CD14-positive monocyte (primary cell): Measurements from ENCODE around the gene OSGEP. TPM values are rescaled to one million over a fixed set of nuclear protein-coding genes. Genes with fewer than 3 reads are reported as not detected.

Experiments
- DNase-seq, 3 donors: peaks; one replicate each; pipeline ENCODE4 v3.0.0-alpha.2; 2011 to 2022
- H2AFZ ChIP-seq: 2 replicates; pipeline ENCODE4 v1.6.0; 2012; ENCODE audit warnings: mild to moderate bottlenecking, low read depth, low read length, inconsistent platforms; ENCODE audit not compliant: insufficient read depth, poor library complexity, severe bottlenecking
- H3K27ac ChIP-seq, 2 donors: 1 replicate in 1 of 2; 2 replicates in 1 of 2; pipeline ENCODE4 v1.5.1; 2012 to 2013; ENCODE audit warnings: low read length in 2 of 2, control low read depth in 1 of 2, inconsistent platforms in 1 of 2, low read depth in 1 of 2, mild to moderate bottlenecking in 1 of 2
- H3K27me3 ChIP-seq, 2 donors: one replicate each; pipeline versions ENCODE4 v1.6.0 to v1.6.1; 2011 to 2013; ENCODE audit warnings: low read length in 2 of 2; ENCODE audit not compliant: control insufficient read depth in 2 of 2, insufficient read depth in 2 of 2
- H3K36me3 ChIP-seq, 2 donors: replicated peaks in 1 of 2; 1 replicate in 1 of 2; 2 replicates in 1 of 2; pipeline versions ENCODE4 v1.5.1 to v1.6.1; 2012 to 2013; ENCODE audit warnings: low read length in 2 of 2, control low read depth in 1 of 2, inconsistent platforms in 1 of 2, mild to moderate bottlenecking in 1 of 2; ENCODE audit not compliant: insufficient read depth in 2 of 2, control insufficient read depth in 1 of 2
- H3K4me1 ChIP-seq, 2 donors: 1 replicate in 1 of 2; 2 replicates in 1 of 2; pipeline versions ENCODE4 v1.5.1 to v1.6.1; 2012 to 2013; ENCODE audit warnings: low read length in 2 of 2, control low read depth in 1 of 2, inconsistent platforms in 1 of 2, mild to moderate bottlenecking in 1 of 2, moderate library complexity in 1 of 2; ENCODE audit not compliant: insufficient read depth in 2 of 2, control insufficient read depth in 1 of 2
- H3K4me2 ChIP-seq: replicated peaks from 2 replicates; pipeline ENCODE3; 2012; ENCODE audit warnings: low read length, moderate library complexity, mild to moderate bottlenecking; ENCODE audit not compliant: poor library complexity, severe bottlenecking; ENCODE audit errors: extremely low read depth
- H3K4me3 ChIP-seq, 3 experiments: fragments of 200-600 bp in 1 of 3; sonication (generic) in 1 of 3; replicated peaks in 1 of 3; 1 replicate in 2 of 3; 2 replicates in 1 of 3; pipeline ENCODE4 v1.5.1; 2011 to 2013; ENCODE audit warnings: low read length in 3 of 3, mild to moderate bottlenecking in 3 of 3, control low read depth in 2 of 3, low read depth in 2 of 3, inconsistent platforms in 1 of 3, moderate library complexity in 1 of 3
- H3K79me2 ChIP-seq: 2 replicates; pipeline ENCODE4 v1.6.0; 2012; ENCODE audit warnings: mild to moderate bottlenecking, control low read depth, inconsistent platforms, low read length, moderate library complexity; ENCODE audit not compliant: insufficient read depth
- H3K9ac ChIP-seq: 2 replicates; pipeline ENCODE4 v1.6.0; 2017; ENCODE audit warnings: low read length, mild to moderate bottlenecking; ENCODE audit not compliant: insufficient read depth, poor library complexity, severe bottlenecking
- H3K9me3 ChIP-seq, 2 donors: replicated peaks in 1 of 2; 1 replicate in 1 of 2; 2 replicates in 1 of 2; pipeline versions ENCODE4 v1.5.1 to v1.6.1; 2012 to 2013; ENCODE audit warnings: low read length in 2 of 2, control low read depth in 1 of 2; ENCODE audit not compliant: control insufficient read depth in 1 of 2, insufficient read depth in 1 of 2
- H4K20me1 ChIP-seq: 2 replicates; pipeline ENCODE4 v1.6.0; 2012; ENCODE audit warnings: mild to moderate bottlenecking, low read length, control low read depth, moderate library complexity; ENCODE audit not compliant: insufficient read depth
- H3K27ac Mint-ChIP-seq, 7 donors: one replicate each; pipeline ENCODE4 v1.8.0; 2020; ENCODE audit warnings: mild to moderate bottlenecking in 7 of 7, mixed read lengths in 7 of 7, moderate library complexity in 6 of 7, inconsistent platforms in 2 of 7
- H3K27me3 Mint-ChIP-seq, 3 donors: one replicate each; pipeline ENCODE4 v1.8.0; 2021 to 2022; ENCODE audit warnings: low read depth in 3 of 3, mild to moderate bottlenecking in 3 of 3, mixed read lengths in 3 of 3, moderate library complexity in 3 of 3, inconsistent platforms in 1 of 3
- H3K36me3 Mint-ChIP-seq, 2 donors: one replicate each; pipeline ENCODE4 v1.8.0; 2020; ENCODE audit warnings: mixed read lengths in 2 of 2, inconsistent platforms in 1 of 2, mild to moderate bottlenecking in 1 of 2
- H3K4me1 Mint-ChIP-seq: one replicate; pipeline ENCODE4 v1.8.0; 2020; ENCODE audit warnings: mild to moderate bottlenecking, mixed read lengths
- H3K4me3 Mint-ChIP-seq, 2 donors: one replicate each; pipeline ENCODE4 v1.8.0; 2020; ENCODE audit warnings: mild to moderate bottlenecking in 2 of 2, mixed read lengths in 2 of 2, moderate library complexity in 1 of 2
- H3K9me3 Mint-ChIP-seq, 7 donors: one replicate each; pipeline ENCODE4 v1.8.0; 2020 to 2022; ENCODE audit warnings: mixed read lengths in 7 of 7, mild to moderate bottlenecking in 6 of 7, moderate library complexity in 6 of 7, inconsistent platforms in 2 of 7
- CTCF ChIP-seq: fragments of 200-600 bp; IDR thresholded peaks from one replicate; pipeline ENCODE4 v1.8.0; 2022; ENCODE audit warnings: antibody characterized with exemption, mild to moderate bottlenecking
- WGBS: methylation state at CpG from one replicate; pipeline ENCODE4 v1.1.5; 2013; ENCODE audit warnings: missing lambda C conversion rate; ENCODE audit not compliant: insufficient coverage; 5-methylcytosine and 5-hydroxymethylcytosine counted together
- intact Hi-C, 2 donors: fragments of 100-400 bp; cut with micrococcal nuclease; formaldehyde crosslinking; loops; one replicate each; pipeline versions ENCODE4 v1.15.0 to v1.15.1; 2023
- polyA plus RNA-seq, 3 donors: library from polyadenylated mRNA; depleted of rRNA in 1 of 3; unstranded in 2 of 3; stranded (reverse) in 1 of 3; fragments of 300-500 nt in 2 of 3; fragments of >200 nt in 1 of 3; fragmentation: Illumina TruSeq in 2 of 3; gene quantifications; 1 replicate in 2 of 3; 2 replicates in 1 of 3; pipeline ENCODE4 v1.2.3, GENCODE V29; 2012 to 2021

The OSGEP gene
- polyA plus RNA-seq, 3 donors, result 34.7 to 112 (median 40.0) TPM

- Histone ChIP-seq H3K4me2 (peak overlapping the region; percentile 20), H3K27me3 (no peaks in the 10 kb centered on the region), H3K4me1 (peaks cover 39 to 45% of the 10 kb centered on the region in 2 donors), H3K27ac (peak overlapping the region in 1 of 2 donors; percentile 72), H3K36me3 (no peaks in the 10 kb centered on the region), H3K9me3 (no peaks in the 10 kb centered on the region), H4K20me1 (peaks cover 20% of the 10 kb centered on the region), H2AFZ (peak overlapping the region; percentile 77), H3K9ac (no peak overlapping the region), H3K79me2 (peaks cover 37% of the 10 kb centered on the region), H3K4me3 (no peak overlapping the region)
- Mint-ChIP-seq H3K36me3 (no peaks in the 10 kb centered on the region), H3K27ac (peak overlapping the region; percentile 19 to 89 (median 77)), H3K4me1 (peaks cover 50% of the 10 kb centered on the region), H3K9me3 (no peaks in the 10 kb centered on the region), H3K27me3 (peaks cover 0 to 1% (median 0%) of the 10 kb centered on the region in 3 donors), H3K4me3 (peak overlapping the region in 1 of 2 donors; percentile 70)
- peak; percentile 74 for TF ChIP-seq CTCF
- intact Hi-C loops, result loop anchor here (5.0 to 10.0 kb wide), 3 partner anchors 37 to 197 kb away; partner anchors contain the start of genes OSGEP (in 1 of the 2), PIP4P1 (in 1 of the 2) and PNP (in 1 of the 2)
- WGBS, result no CpG with 5 or more reads among the region's 3 CpGs
- DNase-seq, result peak; percentile 56 to 76 (median 68)
These were observed 38.8 kb downstream of the OSGEP start for GRCh38 chr14:20415782-20416206.

DNA sequence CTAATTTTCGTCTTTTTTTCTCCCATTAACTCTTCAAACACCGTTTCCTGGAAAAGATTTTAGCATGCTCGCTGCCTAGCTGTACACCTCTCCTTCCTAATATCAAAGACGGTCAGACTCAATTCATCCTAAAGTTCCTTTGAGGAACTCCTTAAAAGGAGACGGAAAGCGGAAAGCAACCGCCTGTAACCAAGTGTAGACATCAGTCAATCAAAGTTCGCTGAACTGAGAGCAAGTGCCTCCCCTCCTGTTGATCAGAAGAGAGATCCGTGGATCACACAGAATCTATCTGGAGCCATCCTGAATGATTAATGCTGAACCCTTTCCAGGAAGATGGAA is 40.9 kb downstream of the OSGEP start:
- Mint-ChIP-seq H3K4me3 (peak overlapping the region; percentile 97 to 98), H3K27ac (peak overlapping the region; percentile 83 to 97 (median 92)), H3K4me1 (peaks cover 51% of the 10 kb centered on the region), H3K36me3 (peaks cover 4 to 7% of the 10 kb centered on the region in 2 donors), H3K9me3 (no peaks in the 10 kb centered on the region), H3K27me3 (peaks cover 0 to 1% (median 0%) of the 10 kb centered on the region in 3 donors)
- peaks cover under 1 to 8% of the 10 kb centered on the region in 2 donors for H3K36me3 ChIP-seq
- H3K27me3 ChIP-seq, result no peaks in the 10 kb centered on the region
- intact Hi-C loops, result loop anchor here in 1 of 2 donors (10.0 kb wide), 1 partner anchor 51 kb away; the partner anchor contains the start of genes PIP4P1 and PNP
- H3K27ac ChIP-seq, result peak overlapping the region; percentile 73 to 82
- peak overlapping the region; percentile 69 for H3K9ac ChIP-seq
- peak overlapping the region; percentile 77 for H3K4me2 ChIP-seq
- no peaks in the 10 kb centered on the region for H3K9me3 ChIP-seq
- peak overlapping the region; percentile 78 for H2AFZ ChIP-seq
- no peak for TF ChIP-seq CTCF
- peaks cover 41% of the 10 kb centered on the region for H4K20me1 ChIP-seq
- DNase-seq, result peak in 2 of 3 donors; percentile 14 to 42
- peaks cover 58% of the 10 kb centered on the region for H3K79me2 ChIP-seq
- WGBS, result 0% methylated on average over 9 of the region's 9 CpGs
- peak overlapping the region; percentile 82 to 95 (median 86) for H3K4me3 ChIP-seq
- peaks cover 30 to 37% of the 10 kb centered on the region in 2 donors for H3K4me1 ChIP-seq
